Measurements from ENCODE around the gene NKD2.
A peak's percentile ranks its signal among the peaks of the same experiment; 100 is the strongest.

The NKD2 gene

DNA sequence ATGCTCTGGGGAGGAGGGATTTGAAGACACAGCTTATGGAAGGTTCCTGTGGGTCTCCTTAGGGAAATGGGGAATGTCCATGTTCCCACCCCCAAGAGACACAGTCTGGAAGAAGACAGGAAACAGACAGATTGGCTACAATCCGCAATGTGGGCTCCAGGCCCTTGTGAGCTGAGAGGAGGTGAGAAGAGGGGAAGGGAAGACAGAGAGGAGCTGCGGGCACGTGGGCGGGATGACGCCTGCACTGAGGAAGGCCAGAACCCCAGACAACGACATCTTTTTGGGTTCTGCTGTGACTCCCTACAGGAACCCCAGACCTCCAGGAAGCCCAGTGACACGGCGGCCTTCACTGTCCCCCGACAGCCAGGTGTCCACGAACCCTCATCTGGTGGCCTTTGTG, 29.9 kb upstream of the NKD2 start:
- no peak for DNase-seq

DNA sequence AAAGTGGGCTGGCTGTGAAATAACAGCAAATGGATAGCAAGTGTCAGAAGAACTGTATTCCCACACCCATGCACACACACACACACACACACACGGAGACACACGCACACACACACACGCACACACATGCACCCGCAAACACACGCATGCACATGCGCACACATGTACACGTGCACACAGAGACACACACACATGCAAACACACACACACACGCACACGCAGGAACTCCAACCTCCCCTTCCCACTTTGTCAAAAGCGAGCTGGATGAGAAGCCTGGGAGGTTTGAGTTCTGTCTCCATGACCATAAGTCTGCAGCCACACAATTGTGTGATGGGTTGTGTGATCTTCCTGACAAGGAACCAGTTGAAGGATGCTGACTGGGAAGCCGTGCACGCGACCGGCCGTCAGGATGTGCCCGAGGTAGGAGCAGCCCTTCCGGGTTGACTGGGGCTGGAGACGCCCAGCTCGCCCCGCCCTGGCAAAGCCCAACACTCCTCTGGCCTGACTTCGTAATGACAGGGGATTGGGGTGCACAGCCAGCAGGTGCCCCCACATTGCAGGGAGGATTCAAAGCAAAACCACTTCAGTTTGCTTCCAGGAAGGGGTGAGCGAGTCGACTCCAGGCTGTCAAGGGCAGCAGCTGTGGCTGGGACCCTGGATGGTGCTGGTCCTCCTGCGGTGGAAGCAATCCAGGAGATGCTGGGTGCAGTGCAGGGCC, 29.3 kb upstream of the NKD2 start:
- no peak for DNase-seq

DNA sequence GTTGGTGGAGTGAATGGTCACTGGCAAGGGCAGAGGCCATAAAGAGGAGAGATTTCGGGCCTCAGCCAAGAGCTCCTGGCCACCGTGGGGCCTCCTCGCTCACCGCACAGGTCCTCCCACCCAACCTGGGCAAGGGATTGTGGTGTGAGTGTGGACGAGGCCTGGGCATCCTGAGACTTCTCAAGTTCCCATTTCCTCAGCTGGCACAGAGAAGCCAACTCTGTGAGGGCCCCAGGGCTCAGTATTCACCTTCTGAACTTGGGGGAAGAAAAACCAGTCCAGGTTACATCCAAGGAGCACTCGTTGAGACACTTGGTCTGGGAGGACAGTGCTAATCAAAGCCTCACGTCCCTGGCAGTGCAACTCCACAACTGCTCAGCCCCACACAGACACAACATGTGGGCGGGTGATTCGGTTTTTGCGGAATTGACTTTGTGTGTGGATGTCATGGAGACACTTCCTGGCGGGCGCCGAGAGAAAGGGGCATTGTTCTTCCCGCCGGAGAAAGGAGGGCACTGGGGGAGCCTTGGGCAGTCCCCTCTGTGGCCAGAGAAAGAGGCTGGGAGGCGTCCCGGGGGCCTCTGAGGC, 28.5 kb upstream of the NKD2 start:
- peak in 11 of 56 donors; percentile 10 to 40 (median 25) for DNase-seq

DNA sequence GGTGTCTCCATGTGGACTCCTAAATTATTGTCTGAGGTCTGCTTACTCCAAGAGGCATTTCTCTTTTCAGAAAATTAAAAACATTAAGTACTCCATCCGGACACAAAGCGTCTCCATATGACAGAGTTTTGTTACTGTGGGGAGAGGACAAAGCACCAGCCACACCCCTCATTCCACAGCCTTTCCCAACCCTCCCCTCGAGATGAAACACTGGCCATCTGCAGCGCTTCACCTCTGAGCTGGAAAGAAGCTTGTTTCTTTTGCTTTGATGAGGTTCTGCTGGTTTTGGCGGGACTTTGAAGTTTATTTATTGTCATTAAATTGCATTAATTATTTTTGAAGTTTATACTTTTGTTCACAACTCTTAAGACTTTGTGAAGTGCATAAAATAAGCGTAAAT, 27.6 kb upstream of the NKD2 start:
- no peak for DNase-seq

DNA sequence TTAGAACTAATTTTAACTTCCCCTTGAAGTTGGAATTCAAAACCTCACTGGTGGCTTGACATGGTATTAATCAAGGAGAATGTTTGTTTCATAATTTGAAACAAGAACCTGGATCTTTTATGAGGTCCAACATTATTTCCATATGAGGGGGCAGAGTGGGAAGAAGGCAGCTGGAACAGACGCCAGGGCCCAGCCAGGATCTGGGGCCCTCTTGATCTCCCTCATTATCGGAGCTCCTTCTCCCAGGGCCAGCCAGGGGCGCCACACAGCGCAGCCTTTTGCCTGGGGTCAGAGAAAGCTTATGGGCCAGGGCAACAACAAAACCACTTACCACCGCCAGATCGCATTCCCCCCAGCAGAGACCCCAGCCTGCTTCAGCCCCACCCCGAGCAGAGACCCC, 27.1 kb upstream of the NKD2 start:
- no peak for DNase-seq

DNA sequence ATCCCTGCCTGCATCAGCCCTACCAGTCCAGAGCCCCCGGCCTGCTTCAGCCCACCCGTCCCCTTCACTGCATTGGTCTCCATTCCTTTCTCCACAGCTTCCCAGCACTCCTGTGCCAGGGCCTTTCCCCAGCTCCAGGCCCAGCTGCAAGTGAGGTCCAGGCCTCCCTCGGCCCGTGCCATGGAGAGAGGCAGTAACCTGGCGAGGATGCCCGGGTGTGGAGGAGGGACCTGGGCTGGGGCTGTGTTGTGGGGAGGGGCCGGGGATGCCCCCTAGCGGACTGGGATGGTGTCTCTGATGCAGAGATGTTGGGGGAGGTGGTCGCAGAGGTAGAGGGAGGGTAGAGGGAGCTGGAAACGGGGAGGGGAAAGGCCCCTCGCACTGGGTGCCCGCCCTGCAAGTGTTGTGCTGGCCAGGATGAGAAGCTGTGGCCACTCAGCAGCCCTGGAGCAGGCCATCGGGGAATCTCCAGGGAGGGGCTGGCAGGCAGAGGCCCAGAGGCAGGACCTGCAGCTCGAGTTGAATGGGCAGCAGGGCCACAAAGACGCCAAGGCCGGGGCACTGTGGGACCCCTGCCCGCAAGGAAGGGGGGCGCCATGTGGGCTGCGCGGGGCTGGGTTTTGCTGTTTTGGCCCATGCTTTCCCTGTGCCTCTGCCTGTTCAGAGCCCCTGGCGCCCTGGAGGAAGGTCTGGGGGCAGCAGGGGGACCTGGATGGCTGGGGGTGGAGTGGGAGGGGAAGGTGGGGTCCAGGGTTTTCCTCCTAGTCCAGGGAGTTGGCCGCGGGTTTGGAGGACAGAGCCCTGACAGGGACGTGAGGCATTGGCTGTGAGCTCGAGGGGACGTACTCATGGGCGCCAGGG, 26.0 kb upstream of the NKD2 start:
- no peak for DNase-seq

DNA sequence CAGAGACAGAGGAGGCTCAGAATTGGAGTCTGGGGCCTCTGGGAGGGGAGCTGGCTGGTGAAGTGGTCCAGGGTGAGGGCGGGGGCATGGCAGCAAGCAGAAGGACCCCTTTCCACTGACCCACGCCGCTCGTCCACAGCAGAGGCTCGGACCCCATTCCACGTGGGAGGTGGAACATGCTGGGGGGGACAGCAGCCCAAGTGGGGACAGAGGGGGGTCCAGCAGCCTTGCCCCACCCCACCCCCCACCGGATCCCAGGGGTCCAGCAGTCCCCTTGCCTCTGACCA, 25.4 kb upstream of the NKD2 start:
- no peak for DNase-seq

DNA sequence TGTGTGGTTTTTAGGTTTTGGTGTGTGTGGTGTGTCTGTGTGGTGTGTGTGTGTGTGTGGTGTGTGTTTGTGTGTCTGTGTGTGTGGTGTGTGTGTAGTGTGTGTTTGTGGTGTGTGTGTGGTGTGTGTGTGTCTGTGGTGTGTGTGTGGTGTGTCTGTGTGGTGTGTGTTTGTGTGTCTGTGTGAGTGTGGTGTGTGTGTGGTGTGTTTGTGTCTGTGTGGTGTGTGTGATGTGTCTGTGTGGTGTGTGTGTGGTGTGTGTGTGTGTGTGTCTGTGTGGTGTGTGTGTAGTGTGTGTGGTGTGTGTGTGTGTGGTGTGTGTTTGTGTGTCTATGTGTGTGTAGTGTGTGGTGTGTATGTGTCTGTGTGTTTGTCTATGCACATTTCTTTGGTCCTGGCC, 25.0 kb upstream of the NKD2 start:
- no peak for DNase-seq

DNA sequence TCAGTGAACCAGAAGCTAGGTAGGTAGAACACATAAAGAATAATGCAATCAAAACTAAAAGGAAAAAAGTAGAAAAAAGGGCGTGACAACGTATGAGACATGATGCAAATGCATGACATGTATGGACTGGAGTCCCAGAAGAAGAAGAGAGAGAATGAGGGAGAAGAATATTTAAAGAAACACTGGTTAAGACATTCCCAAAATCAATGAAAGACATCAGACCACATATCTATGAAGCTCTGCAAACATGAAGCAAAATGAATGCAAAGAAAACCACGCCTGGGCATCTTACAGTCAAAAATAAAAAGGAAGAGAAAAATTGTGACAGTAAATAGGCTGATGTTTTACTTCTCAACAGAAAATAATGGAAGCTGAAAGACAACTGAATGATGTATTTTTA, 23.8 kb upstream of the NKD2 start:
- no peak for DNase-seq

DNA sequence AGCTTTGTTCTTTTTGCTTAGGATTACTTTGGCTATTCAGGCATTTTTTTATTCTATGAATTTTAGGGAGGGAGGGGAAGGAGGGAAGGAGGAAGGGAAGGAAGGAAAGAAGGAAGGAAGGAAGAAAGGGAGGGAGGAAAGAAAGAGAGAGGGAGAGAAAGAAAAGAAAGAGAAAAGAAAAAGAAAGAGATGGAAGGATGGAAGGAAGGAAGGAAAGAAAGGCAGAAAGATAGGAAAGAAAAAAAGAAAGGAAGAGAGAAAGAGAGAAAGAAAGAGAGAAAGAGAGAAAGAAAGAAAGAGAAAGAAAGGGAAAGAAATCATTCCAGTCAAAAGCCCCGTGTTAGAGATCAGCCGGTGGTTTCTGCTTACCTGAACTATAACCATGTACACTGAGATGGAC, 20.8 kb upstream of the NKD2 start:
- no peak for DNase-seq

DNA sequence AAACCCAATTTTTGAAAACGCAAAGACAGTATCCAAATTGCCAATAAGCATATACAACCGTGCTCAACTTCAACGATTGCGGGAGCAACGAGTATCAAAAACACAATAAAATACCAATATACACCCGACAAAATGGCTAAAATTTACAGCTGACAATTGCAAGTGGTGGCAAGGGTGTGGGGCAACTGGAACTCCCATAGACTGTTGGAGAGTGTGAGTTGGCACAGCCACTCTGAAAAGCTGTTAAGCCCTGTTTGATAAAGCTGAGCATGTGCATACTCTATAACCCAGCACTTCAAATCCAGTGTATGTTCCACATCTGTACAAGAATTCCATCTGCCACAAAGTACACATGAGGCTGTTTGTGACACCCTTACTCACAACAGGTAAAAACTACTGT, 20.3 kb upstream of the NKD2 start:
- DNase-seq = no peak

DNA sequence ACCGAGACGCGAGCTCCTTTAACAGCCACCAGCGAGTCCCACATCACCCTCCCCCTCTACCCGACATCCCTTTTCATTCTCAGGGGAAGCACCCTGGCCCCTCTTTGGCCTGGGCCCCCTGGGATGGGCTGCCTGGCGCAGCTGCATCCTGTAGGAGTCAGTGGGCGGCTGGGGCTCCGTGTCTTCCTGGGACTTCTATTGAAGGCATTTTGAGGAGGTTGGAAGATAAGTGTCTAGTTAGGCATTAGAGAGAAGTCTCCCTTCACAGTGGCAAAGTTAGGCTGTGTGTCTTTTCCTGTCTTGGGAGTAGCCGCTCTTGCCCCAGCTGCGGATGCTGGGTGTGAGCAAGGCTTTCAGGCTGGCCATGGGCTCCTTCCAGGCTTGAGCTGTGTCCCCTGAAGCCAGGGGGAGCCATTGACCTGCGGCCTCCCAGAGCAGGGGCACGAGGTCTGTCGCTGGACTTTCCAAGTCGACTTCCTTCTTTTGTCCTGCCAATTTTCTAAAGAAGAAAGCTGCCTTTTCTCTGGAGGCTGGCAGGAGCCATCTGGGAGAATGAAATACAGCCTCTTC, 18.6 kb upstream of the NKD2 start:
- DNase-seq = peak in 23 of 56 donors; percentile 12 to 65 (median 30)

DNA sequence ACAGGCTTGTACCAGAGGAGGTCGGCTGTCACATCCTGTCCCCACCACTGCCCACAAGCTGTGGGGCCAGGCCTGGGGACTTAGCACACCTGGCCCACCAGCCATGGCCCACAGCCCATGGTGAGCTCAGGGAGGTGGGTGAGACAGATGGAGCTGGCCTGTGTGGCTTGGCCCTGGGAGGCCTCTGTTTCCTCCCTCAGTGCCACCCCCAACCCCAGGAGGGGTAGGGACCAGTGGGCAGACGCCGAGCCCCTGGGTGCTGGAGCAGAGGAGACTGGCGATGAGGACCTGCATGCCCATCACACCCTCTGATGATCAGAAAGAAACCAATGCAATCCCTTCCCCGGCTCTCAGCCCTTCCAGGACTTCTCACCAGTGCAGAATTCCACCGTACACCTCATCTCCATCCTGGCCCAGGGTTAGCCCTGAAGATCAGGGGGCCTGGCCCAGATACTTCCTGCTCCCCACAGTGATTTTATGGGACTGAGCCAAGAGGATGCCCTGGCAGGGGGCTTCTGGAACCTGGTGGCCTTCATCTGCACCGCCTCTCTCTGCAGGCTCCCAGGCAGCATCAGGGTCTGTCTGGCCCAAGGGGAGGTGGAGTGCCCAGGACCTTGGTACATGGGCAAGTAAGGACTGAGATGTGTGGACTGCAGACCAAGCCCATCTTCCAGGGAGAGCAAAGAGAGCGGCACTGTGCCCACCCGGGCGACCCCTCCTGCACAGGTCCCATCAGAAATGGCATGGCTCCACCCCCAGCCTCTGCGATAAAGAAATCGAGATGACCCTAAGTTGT, 16.9 kb upstream of the NKD2 start:
- no peak for DNase-seq

DNA sequence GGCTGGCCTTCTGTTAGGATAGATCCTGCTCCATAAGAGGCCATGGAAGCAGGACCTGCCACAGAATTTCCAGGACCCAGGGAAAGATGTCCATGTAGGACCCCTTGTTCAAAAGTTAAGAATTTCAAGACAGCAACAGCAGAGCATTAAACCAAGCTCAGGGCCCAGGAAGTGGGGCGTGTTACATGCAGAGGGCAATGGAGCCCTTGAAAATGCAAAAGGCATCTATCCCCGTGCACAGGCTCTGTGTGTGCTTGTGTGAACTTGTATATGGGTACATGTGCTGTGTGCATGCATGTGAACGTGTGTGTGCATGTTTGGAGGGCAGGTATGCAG, 14.4 kb upstream of the NKD2 start:
- no peak for DNase-seq

DNA sequence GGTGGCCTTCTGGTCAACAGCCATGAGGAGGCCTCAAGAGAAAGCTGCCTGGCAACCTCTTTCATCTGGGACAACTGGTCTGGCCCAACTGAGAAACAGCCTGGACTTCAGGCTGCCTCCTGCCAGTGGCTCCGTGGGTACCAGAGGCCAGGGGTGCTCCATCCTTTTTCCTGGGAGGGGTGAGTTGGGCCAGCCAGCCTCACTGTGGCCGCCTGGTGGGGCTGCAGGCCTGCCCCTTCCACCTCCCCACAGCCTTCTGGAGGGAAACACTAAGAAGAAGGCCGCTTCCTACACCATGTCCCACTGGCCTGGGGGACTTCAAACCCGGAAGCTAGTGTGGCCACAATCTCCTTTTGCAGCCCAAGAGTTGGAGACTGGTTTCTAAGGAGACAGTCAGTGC, 13.8 kb upstream of the NKD2 start:
- no peak for DNase-seq

DNA sequence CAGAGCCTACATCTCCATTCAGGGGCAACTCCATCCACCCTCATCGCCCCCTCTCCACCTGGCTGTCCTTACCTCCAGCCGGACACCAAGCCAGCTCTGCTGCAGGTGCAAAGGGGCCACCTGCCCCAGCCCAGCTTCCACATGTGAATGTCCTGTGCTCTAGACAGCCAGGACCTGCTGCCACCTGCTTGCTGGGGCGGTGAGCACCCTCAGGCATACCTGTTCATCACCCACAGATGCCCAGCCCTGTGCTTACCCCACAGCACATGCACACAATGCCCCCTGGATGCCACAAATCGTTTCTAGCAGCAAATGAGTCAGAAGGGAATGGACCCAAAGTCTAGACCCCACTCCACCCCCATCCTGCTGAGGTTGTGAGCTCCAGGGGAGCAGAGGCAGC, 13.3 kb upstream of the NKD2 start:
- DNase-seq = no peak

DNA sequence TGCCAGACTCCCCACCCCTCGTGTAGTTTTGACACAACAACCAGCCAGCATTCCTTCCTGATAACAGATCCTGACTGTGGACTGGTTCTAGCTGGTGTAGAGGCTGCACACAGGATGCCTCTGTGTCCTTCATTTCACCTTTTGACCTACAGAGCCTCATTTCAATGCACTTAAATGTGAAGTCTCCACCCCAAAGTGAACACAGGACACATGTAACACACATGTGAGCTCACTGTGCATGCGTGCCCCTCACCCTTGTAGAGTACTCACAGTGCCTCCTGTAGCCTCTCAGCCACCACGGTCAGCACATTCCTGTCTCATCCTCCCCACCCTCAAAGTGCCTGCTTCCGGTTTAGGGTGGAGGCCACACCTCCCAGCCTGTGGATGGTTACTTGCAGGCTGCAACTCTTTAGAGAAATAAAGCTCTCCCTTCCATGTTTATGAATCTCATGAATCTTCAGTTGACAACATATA, 11.6 kb upstream of the NKD2 start:
- DNase-seq = no peak

DNA sequence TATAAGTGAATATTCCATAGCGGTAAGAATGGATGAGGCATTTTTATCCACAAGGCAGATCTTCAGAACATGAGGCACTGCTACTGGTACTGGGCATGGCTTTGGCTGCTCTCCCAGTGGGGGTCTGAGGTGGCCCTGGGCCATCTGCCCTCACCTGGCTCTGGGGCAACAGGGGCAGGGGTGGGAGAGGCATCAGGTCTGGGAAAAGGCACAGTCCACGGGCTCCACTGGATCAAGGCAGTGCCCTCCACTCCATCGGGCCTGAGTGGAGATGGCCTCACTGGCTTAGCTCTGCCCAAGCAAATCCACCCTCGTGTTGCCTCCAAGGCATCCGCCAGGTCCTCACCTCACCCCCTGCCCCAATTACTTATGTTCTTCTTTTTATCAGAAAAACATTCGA, 10.9 kb upstream of the NKD2 start:
- no peak for DNase-seq

DNA sequence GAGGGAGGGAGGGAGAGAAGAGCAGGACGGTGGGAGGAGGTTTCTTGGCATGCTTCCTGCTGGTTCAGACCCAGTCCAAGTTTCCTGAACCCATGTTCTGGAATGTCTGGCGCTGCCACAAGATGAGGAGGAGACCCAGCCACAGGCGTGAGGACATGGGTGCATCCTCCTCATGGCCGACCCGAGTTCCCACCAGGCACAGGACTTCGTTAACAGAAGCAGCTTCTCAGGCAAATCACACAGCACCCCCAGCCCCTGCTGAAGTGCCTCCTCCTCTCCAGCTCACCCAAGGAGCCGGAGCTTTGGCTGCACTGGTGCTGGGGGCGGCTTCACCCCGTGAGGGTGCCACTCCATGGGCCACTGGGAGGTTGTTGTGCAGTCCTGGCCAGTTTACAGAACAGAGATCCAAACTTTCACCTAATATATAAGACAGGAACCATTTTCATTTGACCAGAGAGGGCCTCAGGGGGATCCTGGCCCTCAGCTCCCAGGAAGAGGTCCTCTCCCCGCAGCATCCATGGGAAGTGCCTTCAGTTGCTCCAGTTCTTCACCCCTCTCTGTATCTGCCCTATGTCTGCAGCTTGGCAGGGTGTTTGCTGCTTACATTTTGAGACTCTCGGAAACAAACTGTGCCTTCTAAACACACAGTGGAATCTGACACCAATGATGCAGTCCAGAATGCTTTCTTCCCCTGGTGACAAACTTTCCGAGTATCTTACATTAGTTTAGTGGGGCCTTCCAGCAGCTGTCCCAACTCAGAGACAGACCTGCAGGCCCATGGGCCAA, 10.2 kb upstream of the NKD2 start:
- no peak for DNase-seq

DNA sequence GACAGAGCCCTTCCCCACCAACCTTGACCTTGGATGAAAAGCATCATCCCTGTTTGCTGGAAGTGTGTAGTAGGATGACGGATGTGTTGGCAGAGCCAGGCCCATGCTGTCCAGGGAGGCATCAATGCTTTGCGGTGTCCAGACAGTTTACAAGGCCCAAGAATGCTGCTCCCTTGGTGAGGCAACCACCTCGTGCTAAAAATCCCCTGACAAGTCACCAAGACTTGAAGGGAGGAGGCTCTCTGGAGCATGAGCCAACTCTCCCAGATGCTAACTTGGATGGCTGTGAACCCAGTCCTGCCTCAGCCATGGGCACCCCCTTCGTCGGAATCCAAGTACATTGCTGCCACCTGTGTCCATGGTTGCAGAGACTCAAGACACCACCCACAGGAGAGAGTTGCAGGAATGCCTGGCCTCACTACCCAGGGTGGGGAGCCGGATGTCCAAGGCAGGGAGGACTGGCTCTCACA, 9.5 kb upstream of the NKD2 start:
- no peak for DNase-seq

DNA sequence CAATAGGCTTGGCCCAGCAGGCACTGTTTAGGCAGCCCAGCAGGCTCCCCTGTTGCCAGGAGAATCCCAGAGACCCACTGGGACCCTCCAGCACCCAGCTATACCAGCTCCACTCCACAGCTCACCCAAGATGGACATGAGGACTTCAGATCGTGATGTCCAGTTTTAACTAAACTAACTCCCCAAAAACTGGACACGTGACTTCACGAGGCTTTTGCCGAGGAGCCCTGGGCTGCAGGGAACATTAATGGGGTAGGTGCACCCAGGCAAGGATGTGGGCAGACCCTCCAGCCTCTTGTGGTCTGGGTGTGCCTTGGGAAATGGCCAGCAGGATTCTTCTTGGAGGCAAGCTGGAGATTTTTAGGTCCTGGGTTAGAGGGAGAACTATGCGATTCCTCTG, 8.9 kb upstream of the NKD2 start:
- no peak for DNase-seq

Data from nucleus accumbens (tissue), 56 donors.